Nucleus accumbens (tissue), 56 donors: Measurements from ENCODE around the gene CARD8.
"Not testable (repeated sequence)": the region's sequence is repeated elsewhere in the genome, so short reads cannot be mapped to it uniquely, and the experiment has no call there.

Experiments
- DNase-seq, 56 donors: peaks; one replicate each; lab custom pipeline; 2025; lab: John Stamatoyannopoulos, UW

CARD8 gene, protein sequence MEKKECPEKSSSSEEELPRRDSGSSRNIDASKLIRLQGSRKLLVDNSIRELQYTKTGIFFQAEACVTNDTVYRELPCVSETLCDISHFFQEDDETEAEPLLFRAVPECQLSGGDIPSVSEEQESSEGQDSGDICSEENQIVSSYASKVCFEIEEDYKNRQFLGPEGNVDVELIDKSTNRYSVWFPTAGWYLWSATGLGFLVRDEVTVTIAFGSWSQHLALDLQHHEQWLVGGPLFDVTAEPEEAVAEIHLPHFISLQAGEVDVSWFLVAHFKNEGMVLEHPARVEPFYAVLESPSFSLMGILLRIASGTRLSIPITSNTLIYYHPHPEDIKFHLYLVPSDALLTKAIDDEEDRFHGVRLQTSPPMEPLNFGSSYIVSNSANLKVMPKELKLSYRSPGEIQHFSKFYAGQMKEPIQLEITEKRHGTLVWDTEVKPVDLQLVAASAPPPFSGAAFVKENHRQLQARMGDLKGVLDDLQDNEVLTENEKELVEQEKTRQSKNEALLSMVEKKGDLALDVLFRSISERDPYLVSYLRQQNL

DNA sequence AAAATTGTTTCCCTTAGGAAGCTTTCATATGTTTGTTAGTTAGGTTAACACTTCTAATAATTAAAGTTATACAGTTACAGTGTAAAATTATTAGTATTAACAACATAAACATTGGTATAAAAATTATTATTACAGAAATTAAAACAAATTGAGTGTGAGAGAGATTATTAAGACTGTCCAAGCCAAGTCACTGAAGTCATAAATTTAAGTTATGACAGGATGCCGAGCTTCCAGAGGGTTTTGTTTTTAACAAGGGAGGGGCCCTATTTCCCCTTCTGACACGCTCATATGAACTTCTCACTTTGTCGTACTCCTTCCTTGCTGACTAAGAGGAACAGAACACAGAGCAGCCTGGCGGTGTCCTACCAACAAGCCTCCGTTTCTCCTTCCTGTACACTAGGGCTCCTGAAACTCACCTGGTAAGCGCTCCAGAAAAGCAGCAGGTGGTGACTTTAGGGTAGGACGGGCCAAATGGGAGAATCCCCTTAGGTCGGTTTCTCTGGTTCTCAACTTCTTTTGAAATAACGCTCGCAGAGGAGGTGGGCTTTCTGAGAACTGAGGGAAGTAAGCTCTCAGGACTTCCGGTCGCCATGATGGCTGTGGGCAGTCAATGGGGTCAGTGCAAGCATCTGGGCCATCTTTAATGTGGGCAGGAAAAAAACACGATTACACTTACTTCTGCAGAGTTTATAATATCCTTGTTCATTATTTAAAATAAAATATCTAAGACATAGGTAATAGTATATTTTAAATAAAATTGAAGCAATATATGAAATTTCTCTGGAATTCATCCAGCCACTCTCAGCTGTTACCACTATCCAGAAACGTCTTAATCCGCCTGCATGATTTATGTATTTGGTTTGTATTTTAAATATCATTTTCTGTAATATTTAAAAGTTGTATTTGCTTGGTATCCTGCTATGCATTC is at the start of gene CARD8:
TSS of gene CARD8 (minus strand) at position 537 of the 928 bp plus-strand sequence. CDS start 14,892 bp downstream, outside the sequence.
- DNase-seq, result peak in 55 of 56 donors; percentile 16 to 88 (median 65)

DNA sequence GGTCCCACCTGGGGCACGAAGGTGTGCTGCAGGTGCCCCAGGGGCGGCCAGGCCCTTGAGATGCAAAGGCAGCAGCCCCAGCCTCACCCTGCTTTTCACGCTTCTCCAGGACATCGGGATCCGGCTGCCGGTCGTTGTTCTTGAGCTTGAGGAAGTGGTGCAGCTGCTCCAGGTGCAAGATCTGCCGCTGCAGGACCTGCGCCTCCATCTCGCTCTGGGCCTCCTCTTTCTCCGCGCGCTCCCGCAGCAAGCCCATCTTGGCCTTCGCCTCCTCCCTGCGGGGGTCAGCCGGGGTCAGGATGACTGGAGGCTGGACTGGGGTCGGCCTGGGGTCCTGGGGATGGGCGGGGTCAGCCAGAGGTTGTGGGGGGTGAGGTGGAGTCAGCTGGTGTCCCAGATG is 48.2 kb upstream of the CARD8 start:
- DNase-seq, result no peak

DNA sequence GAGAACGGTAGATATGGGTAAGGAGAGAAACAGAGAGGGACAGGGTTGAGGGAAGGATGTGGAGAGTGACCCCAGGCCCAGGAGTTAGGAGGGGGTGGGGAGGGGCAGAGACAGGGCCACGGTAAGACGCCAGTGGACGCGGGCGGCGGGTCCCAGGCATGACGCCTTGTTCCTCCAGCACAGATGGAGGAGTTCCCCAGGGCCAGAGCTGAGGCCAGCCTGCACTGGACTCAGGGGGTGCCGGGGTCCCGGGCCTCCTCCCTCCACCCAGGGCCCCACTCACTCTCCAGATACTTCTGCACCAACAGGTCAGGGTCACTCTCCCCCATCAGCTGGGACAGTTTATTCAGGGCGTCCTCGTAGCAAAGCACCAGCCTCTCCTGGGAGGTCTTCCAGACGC is 47.7 kb upstream of the CARD8 start:
- no peak for DNase-seq

DNA sequence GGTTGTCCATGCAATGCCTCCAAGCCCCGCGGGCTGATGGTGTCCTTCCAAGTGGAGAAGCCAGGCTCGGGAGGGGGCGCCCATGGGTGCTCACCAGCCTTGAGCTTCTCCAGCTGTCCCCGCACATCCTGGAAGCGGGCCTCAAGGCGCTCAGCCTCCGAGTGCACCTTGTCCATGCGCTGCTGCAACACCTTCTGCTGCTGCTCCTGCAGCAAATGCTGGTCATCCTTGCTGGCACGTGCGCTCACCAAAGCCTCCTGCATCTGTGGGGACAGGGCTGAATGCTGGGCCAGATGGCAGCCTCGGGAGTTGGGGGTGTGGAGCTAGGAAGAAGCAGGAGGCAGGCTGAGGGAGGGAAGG is 46.9 kb upstream of the CARD8 start:
- no peak for DNase-seq

DNA sequence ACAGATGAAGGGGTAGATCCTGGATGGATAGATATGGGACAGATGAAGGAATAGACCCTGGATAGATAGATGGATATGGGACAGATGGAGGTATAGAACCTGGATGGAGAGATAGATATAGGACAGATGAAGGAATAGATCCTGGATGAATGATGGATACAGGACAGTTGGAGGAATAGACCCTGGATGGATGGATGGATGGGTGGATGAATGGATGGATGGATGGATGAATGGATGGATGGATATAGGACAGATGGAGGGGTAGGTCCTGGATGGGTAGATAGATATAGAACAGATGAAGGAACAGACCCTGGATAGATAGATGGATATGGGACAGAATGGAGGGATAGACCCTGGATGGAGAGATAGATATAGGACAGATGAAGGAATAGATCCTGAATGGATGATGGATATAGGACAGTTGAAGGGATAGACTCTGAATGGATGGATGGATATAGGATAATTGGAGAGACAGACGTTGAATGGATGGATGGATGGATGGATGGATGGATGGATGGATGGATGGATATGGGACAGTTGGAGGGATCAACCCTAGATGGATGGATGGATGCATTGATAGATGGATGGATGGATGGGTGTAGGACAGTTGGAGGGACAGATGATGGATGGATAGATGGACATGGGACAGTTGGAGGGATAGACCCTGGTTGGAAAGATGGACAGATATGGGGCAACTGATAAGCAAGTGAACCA is 46.3 kb upstream of the CARD8 start:
- no peak for DNase-seq

DNA sequence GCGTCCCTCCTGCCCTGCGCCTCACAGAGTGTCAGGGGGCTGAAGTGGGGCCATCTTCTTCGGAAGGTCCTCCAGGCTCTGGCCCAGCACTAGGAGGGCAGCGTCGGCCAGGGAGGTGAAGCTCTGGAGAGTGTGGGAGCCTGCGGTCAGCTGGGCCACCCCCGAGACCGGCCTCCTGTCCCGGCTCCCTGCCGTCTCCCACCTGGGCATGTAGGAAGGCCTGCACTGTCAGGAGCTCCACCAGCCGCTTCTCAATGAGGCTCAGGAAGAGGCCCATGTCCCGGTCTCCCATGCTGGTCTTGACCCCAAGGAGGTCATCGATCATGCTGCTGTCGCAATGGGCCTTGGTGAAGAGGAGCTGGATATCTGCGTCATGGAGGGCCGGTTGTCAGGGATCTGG is 42.3 kb upstream of the CARD8 start:
- DNase-seq, result no peak

DNA sequence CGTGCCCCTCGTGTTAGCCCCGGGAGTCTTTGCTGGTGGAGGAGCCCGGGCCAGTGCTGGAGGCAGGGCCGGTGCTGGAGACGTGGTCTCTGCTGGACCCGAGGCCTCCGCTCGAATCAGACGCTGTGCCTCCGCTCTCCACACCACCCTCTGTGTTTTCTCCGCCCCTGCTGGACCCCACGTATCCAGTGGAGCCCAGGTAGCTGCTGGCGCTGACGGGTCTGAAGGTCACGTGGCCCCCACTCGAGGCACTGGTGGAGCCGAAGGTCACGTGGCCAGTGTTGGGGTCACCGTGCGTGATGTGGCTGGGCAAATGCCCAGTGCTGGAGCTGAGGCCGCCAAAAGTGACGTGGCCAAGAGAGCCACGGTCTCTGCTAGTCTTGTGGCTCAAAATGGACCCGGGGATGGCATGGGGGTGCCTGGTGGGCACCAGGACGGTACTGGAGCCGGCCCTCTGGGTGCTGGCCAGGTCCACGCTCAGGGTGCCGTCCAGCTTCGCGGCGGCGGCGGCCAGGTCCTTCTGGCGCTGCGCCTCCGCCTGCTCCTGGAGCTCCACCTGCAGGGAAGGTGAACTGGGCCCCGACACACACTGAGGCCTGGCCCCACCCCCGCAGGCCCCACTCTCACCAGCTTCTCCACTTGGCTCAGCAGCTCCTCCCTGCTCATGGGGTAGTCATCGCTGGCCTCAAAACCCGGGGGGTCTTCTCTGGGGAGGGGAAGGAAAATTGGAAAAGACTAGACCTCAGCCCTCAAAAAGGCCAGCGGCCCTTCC is 41.4 kb upstream of the CARD8 start:
- no peak for DNase-seq

DNA sequence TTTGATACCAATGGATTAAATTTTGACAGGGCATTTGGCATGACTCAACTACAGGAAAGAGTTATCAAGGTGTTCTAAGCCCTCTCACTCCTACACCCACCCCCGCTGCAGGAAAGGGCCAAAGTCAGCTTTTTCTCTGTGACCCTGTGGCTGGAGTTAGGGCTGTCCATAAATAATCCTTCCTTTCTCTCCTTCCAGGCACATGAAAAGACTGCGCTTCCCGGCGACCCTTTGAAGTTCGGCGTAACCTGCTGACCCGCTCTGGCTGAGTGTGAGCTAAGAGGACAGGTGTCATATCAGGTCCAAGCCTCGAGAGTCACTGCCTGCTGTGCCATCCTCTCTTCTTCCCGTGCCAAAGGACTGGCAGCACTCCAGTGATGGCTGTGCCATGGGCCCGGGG is 39.7 kb upstream of the CARD8 start:
- no peak for DNase-seq

DNA sequence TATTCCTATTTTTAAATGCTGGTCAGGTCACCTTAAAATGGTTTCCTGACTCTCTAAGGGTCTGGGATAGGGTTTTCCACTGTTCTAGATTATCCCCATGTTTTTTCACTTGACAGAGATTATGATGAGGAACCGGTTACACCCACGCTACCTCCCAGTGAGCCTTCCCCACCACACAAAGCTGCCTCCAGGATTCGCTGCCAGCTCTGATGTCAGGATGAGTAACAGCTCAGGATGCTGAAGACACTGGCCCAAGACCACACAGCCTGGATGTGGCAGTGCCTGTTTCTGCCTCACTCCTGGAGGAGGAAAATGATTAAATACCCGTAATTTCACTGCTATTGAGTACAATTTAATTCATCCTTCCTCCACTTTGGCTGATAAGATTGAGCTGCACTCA is 37.1 kb upstream of the CARD8 start:
- peak in 13 of 56 donors; percentile 3 to 54 (median 18) for DNase-seq

DNA sequence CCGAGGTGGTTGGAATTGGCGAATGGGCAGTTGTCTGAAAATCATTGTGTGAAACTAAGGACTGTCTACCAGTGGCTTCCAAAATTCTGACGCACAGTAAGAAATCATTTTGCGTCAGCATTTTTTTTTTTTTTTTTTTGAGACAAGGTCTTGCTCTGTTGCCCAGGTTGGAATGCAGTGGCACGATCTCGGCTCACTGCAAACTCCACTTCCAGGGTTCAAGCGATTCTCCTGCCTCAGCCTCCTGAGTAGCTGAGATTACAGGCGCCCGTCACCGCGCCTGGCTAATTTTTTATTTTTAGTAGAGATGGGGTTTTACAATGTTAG is 35.7 kb upstream of the CARD8 start:
- not testable (repeated sequence) for DNase-seq

DNA sequence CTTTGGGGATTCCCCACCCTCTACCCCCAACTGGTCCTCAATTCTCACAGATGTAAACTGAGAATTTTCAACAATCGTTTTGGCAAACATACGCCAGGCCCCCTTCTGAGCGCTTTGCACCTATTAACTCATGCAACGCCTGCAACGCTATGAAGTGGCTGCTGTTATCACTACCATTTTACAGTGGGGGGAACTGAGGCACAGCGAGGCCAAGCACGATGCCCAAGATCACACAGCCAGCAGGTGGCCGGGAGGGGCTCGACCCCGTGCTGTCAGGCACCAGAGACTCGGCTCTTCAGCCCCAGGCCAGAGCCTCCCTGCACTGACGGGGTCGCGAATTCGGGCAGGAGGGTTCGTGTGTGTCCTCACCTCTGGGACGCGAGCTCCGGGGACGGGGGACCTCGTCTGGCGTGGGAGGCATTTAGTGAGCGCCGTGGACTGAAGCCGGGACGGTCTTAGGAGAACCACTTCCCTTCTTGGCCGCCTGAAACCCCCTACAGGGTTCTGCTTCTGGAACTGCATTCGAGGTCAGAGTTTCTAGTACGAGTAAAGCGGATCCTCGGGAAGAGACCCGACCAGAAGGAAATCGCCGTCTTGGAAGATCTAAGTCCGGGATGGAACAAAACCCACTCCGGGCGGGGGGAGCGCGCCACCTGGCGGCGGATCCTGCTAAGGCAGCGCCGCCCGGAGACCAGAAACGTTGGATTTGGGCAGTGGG is 35.2 kb upstream of the CARD8 start:
- peak in 46 of 56 donors; percentile 4 to 83 (median 42) for DNase-seq

DNA sequence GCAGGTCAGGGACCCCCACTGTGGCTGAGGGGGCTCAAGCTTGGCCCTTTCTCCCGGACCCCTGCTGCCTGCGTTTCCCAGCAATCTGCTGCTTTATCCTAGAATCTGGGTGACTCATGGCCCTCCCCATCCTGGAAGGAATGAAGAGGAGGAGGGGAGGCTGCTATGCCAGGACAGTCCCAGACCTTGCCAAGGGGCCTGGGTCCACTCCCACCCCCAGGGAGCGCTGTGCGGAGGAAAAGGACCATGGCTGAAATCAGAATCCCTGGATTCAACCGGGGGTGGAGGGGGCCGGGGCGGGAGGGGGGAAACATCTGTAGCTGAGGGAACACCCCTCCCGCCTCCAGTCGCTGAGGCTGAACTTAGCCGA is 34.7 kb upstream of the CARD8 start:
- peak in 8 of 56 donors; percentile 2 to 50 (median 12) for DNase-seq

DNA sequence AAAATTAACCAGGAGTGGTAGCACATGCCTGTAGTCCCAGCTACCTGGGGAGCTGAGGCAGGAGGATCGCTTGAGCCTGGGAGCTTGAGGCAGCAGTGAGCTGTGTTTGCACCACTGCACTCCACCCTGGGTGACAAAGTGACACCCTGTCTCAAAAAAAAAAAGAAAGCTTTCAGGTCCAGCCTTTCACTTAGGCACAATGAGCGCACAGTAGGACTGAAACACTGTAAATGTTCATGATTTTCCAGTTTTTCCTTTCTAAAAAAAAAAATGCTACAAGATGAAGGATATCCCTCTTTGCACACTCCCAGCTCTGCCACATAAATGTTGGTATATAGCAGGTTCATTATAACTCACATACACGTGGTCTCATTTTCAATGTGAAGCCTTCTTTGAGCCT is 32.0 kb upstream of the CARD8 start:
- DNase-seq, result no peak

DNA sequence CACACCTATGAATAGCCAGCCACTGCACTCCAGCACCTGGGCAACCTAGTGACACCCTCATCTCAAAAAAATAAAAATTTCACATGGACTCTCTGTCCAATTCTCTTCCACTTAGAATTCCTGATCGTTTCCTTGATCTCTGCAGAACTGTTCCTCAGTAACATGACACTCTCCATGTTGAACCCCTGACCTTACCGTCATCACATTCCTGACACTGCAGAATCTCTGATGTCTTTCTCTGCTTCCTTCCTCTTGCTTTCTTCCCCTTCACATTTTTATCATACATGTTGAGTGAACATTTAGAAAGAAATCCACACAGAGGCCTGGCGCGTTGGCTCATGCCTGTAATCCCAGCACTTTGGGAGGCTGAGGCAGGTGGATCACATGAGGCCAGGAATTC is 29.2 kb upstream of the CARD8 start:
- DNase-seq, result no peak

DNA sequence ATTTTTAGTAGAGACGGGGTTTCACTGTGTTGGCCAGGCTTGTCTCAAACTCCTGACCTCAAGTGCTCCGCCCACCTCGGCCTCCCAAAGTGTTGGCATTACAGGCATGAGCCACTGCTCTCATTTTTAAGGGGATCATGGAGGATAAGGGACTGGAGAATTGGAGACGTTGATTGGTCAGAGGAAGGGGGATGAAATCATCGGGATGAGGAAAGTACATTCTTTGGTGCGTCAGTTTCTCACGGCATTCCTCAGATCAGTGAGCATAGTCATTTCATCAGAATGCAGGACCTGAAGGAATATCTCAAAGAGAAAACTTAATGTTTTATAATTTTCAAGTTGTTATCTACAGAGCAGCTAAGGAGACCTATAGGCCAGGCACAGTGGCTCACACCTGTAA is 28.2 kb upstream of the CARD8 start:
- no peak for DNase-seq

DNA sequence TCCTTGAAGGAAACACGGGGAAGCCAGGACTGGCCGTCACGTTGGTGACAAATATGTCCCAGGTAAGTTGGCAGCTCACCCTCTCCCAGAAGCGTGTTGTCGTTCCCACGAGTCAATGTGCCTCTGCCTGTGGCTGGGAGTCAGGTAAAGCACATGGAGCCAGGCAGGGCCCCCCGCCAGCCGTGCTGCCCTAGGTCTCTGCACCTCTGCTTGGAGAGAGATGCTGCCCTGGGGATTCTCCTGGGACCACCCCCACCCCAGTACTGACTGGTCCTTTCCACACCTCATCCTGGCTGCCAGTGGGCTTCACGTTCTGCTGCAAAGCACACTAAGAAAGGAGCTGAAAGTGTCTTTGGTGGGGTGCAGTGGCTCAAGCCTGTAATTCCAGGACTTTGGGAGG is 24.0 kb upstream of the CARD8 start:
- peak in 1 of 56 donors; percentile 1 for DNase-seq

DNA sequence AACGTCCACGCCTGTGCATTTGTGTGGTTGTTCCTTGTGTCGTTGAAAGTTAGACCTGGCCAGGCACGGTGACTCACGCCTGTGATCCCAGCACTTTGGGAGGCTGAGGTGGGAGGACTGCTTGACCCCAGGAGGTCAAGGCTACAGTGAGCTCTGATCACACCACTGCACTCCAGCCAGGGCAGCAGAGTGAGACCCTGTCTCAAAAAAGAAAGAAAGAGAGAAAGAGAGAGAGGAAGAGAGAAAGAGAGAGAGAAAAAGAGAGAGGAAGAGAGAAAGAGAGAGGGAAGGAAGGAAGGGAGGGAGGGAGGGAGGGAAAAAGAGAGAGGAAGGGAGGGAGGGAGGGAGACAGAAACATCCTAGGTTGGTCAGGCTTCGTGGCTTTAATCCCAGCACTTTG is 19.2 kb upstream of the CARD8 start:
- no peak for DNase-seq

DNA sequence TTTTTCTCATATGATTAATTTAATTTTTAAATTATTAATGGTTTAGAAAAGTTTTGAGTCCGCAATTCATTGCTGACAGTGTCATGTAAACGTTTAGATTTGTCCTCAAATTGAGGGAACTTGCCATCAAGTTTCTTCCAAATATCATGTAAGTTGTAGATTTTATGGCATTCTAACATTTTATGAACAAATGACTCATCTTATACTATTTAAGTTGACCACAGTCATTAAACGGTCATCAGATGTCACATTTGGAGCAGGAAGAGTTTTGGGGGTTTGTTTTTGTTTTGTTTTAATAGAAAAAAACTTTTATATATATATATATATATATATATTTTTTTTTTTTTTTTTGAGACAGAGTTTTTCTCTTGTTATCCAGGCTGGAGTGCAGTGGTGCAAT is 18.5 kb upstream of the CARD8 start:
- DNase-seq, result no peak

DNA sequence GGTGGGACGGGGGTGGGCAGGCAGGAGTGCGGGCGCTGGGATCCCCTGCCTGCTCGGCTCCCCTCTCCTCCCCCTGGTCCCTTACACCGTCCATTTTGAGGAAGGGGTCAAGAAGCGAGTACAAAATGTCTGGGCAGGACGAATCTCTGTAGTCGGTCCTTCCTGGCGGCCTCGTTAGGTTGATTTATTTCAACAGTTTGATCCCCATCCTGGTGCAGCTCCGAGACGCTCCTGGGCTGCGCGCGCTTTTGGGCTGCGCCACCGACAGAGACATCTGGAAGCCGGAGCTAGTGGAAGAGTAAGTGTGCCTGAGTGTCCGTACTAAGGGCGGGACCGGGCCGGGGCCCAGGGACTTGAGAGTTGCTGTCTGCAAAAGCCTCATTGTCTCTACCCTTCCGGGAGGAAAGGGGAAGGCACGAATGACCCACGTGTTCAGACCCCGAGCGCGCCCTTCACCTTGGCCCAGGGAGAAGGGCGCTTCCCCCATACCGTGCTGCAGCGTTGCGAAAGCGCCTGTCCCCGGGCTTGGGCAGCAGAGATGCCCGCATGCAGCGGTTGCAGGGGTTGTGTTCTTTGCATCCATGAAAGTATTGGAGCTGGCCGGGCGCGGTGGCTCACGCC is 15.9 kb upstream of the CARD8 start:
- peak in 17 of 56 donors; percentile 2 to 47 (median 15) for DNase-seq
